NT2/D1 (cell line): Measurements from ENCODE around the gene IFT20.

ENCODE experiments used
- YY1 ChIP-seq: IDR thresholded peaks from 2 replicates; pipeline ENCODE4 v1.6.1; 2011; ENCODE audit not compliant: insufficient read length, insufficient read depth
- ZNF274 ChIP-seq: IDR thresholded peaks from 2 replicates; pipeline ENCODE4 v1.6.1; 2011; ENCODE audit warnings: mild to moderate bottlenecking, low read depth, low read length

- TF ChIP-seq YY1 = no peak
- no peak for TF ChIP-seq ZNF274
These were observed 28.3 kb downstream of the IFT20 start for GRCh38 chr17:28306954-28307401.
